Fibroblast of peridontal ligament (primary cell): Measurements from ENCODE around the gene ARHGAP24.
"Not testable (repeated sequence)": the region's sequence is repeated elsewhere in the genome, so short reads cannot be mapped to it uniquely, and the experiment has no call there.

ENCODE experiments used
- DNase-seq: peaks from one replicate; pipeline ENCODE4 v3.0.0-alpha.2; 2010; ENCODE audit errors: extremely low read depth

ARHGAP24 gene

DNA sequence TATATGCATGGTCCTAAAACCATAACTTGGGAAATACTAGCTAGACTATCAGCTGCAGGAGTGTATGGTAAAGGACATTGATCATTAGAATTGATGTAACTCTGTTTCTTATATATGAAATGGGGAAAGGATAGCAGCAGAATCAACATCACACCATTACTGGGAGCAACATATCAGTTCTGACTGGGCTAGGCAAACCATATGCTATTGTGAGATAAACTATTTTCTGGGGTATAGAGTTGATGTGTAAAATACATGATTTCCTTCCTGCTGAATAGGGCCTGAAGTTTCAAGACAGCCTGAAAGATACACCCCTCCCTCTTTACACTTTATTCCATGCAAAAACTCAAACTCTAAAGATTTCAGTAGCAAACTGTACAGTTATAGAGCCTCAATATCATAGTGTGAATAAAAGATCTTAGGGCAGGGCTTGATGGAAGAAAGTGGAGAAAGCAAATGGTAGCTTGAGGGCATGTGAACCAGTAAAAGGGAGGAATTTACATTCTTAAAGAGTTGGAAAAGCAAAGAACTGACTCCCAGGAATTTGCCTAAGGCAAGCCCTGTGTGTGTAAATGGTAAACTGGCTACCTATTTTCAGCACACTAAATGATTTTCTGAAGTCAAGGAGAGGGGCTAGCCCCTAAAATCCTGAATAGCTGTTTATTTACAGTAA lies 480.8 kb downstream of the ARHGAP24 start:
- no peak for DNase-seq

DNA sequence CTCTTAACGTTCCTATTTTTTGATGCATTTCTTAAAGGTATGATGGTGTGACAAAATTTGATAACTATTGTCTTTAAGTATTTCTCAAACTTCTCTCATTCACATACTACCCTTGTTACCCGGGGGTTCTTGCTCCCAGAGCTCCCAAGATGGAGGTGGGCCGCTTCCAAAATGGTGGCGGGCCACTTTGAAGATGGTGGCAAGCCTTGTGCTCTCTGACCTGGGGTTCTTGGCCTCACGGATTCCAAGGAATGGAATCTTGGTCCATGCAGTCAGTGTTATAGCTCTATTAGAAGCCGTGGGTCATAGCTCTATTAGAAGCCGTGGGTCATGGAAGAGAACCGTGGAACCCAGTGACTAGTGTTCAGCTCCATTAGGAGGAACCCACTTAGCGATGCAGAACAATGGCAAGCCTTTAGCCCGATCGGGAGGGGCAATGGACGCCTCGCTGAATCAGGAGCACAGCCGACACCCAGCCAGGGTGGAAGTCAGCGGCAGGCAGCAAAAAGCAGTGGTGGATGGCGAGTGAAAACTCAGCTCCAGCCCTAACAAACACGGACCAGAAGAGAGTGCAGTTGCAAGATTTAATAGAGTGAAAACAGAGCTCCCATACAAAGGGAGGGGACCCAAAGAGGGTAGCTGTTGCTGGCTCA lies 481.5 kb downstream of the ARHGAP24 start:
- DNase-seq, result no peak

- DNase-seq, result no peak
Observed at GRCh38 chr4:85961887-85962286, 486.9 kb downstream of the ARHGAP24 start.

DNA sequence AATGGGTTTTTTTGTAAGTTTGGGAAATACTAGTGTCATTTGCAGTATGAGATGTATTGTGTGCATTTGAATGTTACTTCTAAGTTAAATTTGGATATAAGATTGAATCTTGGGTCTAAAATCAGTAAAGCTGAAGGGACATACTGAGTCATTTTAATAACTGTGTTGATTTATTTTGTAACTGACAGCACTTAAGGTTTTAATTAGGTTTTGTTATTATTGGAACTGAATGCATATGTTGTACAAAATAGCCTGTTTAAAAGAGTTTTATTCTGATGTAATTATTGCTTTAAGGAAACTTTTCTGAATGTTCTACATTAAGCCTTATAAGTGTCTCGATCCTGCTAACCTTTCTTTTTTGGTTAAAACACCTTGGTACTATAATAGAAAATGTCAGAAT lies 488.3 kb downstream of the ARHGAP24 start:
- DNase-seq, result no peak

DNA sequence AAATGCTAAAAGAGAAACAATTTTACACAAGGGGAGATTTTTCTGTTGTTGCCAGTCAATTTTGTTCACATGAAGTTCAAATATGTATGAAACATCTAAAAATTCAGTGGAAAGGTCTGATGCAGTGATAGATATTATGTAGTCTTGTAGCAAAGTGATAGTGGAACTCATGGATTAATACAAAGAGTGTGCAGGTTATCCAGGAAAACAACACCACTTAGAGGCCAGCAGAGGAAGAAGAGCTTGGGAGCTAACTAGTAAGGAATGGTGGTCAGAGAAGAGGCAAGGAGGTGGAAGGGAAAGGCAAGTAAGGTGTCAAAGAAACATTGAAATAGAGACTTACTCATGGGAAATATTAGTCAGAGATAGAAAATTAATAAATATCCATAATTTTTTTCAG lies 489.3 kb downstream of the ARHGAP24 start:
- DNase-seq, result no peak

DNA sequence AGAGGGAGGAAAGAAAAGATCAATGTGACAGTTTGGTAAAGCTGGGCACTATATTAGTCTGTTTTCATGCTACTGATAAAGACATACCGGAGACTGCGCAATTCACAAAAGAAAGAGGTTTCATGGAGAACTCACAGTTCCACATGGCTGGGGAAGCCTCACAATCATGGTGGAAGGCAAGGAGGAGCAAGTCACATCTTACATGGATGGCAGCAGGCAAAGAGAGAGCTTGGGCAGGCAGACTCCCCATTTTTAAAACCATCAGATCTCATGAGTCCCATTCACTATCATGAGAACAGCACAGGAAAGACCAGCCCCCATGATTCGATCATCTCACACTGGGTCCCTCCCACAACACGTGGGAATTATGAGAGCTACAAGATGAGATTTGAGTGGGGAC lies 490.1 kb downstream of the ARHGAP24 start:
- not testable (repeated sequence) for DNase-seq

- no peak for DNase-seq
Observed at GRCh38 chr4:85965529-85965928, 490.6 kb downstream of the ARHGAP24 start.

DNA sequence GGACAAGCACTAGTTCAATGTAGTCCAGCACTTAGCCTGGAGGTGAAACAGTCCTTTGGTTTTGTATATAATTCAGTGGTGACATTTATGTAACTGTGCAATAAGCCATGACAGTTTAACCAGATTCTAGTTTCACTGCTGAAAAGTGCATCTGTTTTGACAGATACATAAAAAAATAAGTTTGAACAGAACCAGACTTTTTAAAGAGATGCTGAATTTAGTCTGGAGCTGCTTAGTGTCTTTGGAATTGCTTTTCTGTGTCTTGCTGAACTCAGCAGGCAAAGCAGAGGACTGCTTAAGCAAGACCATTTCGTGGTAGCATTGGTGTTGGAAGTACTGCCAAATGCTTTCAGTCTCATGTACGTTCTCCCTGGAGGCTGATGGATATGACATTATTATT lies 491.4 kb downstream of the ARHGAP24 start:
- DNase-seq, result peak; percentile 46

DNA sequence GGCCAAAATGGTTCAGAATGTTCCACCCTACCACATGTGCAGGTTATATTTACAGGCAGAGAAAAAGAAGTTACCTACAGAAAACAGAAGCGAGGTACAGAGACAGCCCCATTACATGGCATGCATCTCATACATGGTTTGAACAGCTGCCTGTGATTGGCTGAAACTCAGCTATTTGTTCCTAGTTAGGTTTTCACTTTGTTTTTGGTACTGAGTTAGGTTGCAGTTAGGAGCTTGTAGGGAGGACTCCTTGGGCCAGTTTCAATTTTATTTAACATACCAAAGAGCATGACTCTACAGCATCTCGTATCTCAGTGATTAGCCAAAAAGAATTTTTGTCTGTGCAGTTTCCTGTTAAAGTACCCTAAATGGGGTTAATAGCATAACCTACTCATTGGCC lies 492.9 kb downstream of the ARHGAP24 start:
- peak; percentile 54 for DNase-seq

- DNase-seq, result peak; percentile 81
Observed at GRCh38 chr4:85968945-85969819, 494.2 kb downstream of the ARHGAP24 start.

DNA sequence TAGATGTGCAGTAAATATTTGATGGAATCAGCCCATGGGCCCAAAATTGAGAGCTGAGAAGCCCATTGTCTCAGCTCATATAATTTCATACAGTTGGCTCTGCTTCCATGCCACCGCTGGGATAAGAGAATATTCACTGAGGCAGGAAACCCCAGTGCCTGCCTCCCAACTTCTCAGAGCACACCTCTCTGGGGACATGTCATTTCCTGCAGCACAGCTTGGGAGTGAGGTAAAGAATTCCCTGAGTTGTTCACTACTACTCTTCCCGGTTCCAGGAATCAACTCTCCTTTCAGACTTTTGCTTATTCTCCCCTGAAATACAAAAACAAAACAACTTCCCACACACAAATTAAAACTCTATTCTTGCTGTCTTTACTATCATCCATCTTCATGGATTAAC lies 495.6 kb downstream of the ARHGAP24 start:
- no peak for DNase-seq

DNA sequence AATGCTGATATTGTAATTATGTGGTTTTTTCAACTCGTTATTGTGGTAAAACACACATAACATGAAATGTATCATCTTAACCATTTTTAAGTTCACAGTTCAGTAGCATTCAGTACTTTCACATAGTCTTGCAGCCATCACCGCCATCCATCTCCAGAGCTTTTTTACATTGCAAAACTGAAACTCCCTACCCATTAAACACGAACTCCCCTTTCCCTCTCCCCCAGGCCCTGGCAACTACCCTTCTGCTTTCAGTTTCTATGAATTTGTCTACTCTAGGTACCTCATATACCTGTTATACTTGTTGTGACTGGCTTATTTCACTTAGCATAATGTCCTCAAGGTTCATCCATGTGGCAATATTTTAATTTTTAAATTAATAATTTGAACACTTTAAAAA lies 504.3 kb downstream of the ARHGAP24 start:
- DNase-seq, result no peak

GRCh38 chr4:85986266-85986665 lies 511.3 kb downstream of the ARHGAP24 start:
- no peak for DNase-seq

GRCh38 chr4:85993641-85994040 lies 518.7 kb downstream of the ARHGAP24 start:
- DNase-seq, result no peak

DNA sequence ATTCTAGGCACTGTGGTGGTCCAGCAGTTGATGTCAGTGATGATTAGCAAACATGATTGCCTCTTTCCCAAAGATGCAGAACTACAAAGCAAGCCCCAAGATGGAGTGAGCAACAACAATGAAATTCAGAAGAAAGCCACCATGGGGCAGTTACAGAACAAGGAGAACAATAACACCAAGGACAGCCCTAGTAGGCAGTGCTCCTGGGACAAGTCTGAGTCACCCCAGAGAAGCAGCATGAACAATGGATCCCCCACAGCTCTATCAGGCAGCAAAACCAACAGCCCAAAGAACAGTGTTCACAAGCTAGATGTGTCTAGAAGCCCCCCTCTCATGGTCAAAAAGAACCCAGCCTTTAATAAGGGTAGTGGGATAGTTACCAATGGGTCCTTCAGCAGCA lies 519.6 kb downstream of the ARHGAP24 start:
- no peak for DNase-seq

DNA sequence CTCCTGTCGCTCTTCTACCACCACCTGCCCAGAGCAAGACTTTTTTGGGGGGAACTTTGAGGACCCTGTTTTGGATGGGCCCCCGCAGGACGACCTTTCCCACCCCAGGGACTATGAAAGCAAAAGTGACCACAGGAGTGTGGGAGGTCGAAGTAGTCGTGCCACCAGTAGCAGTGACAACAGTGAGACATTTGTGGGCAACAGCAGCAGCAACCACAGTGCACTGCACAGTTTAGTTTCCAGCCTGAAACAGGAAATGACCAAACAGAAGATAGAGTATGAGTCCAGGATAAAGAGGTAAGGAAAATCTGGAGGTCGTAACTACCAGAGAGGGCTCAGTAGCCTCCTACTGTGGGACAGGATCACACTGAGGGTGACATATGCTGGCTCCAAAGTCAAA lies 520.4 kb downstream of the ARHGAP24 start:
- no peak for DNase-seq

GRCh38 chr4:86001591-86001990 lies 526.6 kb downstream of the ARHGAP24 start:
- no peak for DNase-seq

- DNase-seq, result no peak
Observed at GRCh38 chr4:86004030-86004429, 529.1 kb downstream of the ARHGAP24 start.

GRCh38 chr4:86006057-86006456 lies 531.1 kb downstream of the ARHGAP24 start:
- no peak for DNase-seq

DNA sequence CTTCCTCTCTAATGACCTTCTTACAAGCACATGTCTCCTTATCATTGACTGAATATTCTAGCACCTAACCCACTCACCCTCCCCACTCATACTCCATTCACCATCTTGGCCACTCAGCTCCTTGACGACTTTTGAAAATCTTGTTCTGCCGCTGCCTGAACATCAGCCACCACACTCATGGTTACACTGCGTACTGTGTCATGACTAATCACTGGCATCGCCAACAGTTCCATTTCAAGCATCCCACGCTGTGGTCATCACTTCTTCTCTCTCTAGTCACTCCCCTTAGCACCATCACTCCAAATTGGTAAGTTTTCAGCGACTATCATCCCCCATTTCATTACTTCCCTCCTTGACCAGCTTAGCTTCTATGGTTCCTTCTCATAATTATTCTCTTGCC lies 532.1 kb downstream of the ARHGAP24 start:
- DNase-seq, result no peak

- peak; percentile 98 for DNase-seq
Observed at GRCh38 chr4:86011117-86011516, 536.2 kb downstream of the ARHGAP24 start.

DNA sequence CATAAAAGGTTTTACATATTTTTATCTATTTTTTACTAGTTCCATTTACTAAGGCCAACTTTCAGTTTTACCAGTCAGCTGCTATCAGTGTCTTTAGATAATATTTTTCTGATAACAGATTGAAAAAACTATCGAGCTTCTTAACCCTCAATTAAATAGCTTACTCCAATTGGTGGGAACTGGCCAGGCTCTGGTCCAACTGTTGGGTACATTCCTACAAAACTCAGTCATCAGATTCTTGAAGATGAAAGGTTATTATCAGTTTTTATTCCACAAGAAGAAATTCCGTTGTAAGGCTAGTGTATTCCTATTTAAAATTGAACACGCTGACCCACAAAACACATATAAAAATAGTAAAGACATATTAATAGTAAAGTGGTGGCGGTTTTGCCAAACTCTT lies 538.7 kb downstream of the ARHGAP24 start:
- peak; percentile 52 for DNase-seq

DNA sequence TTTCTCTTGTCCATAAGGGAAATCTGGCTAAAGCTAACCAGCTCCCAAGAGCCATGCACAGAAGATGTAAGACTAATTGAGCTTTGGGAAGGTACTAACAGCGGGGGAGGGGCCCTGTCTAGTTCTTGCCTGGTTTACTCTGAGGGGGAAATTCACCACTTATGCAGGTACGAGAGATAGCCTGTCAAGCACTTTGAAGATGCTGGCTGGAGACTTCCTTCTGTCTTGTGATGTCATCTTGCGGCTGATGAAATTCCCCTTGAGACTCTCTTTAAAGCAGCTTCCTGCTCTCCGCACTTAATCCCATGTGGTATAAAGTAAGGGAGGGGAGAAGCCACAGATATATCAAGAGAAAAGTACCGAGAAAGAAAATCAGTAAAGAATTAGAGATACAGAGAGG lies 539.6 kb downstream of the ARHGAP24 start:
- no peak for DNase-seq
